ENCODE results near the gene TNNC1.

GRCh38 chr3:52433996-52434479 lies 19.8 kb downstream of the TNNC1 start:
- TF ChIP-seq CTCF (IDR thresholded peaks at IDR 0.05) = no peak
- TF ChIP-seq POLR2A (IDR thresholded peaks at IDR 0.05) = no peak

All from adrenal gland (tissue), 5 donors.